GM12873 (cell line): Measurements from ENCODE around the gene SLC35F1.

ENCODE experiments used
- CTCF ChIP-seq: IDR thresholded peaks from 2 replicates; pipeline ENCODE4 v1.5.1; 2012; ENCODE audit warnings: low read depth, mild to moderate bottlenecking, moderate library complexity, low read length, control low read depth; ENCODE audit not compliant: insufficient read depth; ENCODE audit errors: missing control alignments

SLC35F1 gene

GRCh38 chr6:118146584-118146983, 239.5 kb downstream of the SLC35F1 start:
- TF ChIP-seq CTCF = no peak

- no peak for TF ChIP-seq CTCF
Observed at GRCh38 chr6:118147511-118147910, 240.4 kb downstream of the SLC35F1 start.

GRCh38 chr6:118148561-118148960, 241.5 kb downstream of the SLC35F1 start:
- no peak for TF ChIP-seq CTCF

- TF ChIP-seq CTCF = no peak
Observed at GRCh38 chr6:118152524-118152923, 245.5 kb downstream of the SLC35F1 start.

- no peak for TF ChIP-seq CTCF
Observed at GRCh38 chr6:118161343-118161742, 254.3 kb downstream of the SLC35F1 start.

- TF ChIP-seq CTCF = no peak
Observed at GRCh38 chr6:118163542-118163941, 256.5 kb downstream of the SLC35F1 start.

GRCh38 chr6:118165500-118165899, 258.4 kb downstream of the SLC35F1 start:
- no peak for TF ChIP-seq CTCF

GRCh38 chr6:118168421-118168820, 261.4 kb downstream of the SLC35F1 start:
- TF ChIP-seq CTCF = no peak
